Lower leg skin (tissue), 4 donors: ENCODE measurements around the gene DOCK3. TPM values are rescaled to one million over a fixed set of nuclear protein-coding genes. Genes with fewer than 3 reads are reported as not detected.
"Not testable (repeated sequence)": the region's sequence is repeated elsewhere in the genome, so short reads cannot be mapped to it uniquely, and the experiment has no call there.

Experiments
- DNase-seq, 2 donors: peaks; one replicate each; pipeline ENCODE4 v3.0.0-alpha.2; 2019; ENCODE audit warnings: low spot score in 2 of 2
- H3K4me3 ChIP-seq: fragments of 200-600 bp; sonication (generic); 2 replicates; pipeline ENCODE4 v1.5.1; 2017; ENCODE audit warnings: mild to moderate bottlenecking, low read depth; ENCODE audit not compliant: poor library complexity, severe bottlenecking
- CTCF ChIP-seq, 3 donors: fragments of 450-650 bp; IDR thresholded peaks; one replicate each; pipeline ENCODE4 v1.5.1; 2016; ENCODE audit warnings: antibody characterized with exemption in 3 of 3, mild to moderate bottlenecking in 3 of 3, moderate library complexity in 2 of 3
- POLR2A ChIP-seq, 2 donors: fragments of 450-650 bp; IDR thresholded peaks; one replicate each; pipeline ENCODE4 v1.6.1; 2016 to 2017; ENCODE audit warnings: antibody characterized with exemption in 2 of 2, mild to moderate bottlenecking in 1 of 2, moderate library complexity in 1 of 2
- WGBS, 2 donors: methylation state at CpG; one replicate each; pipeline ENCODE4 v1.1.5; 2018; 5-methylcytosine and 5-hydroxymethylcytosine counted together
- intact Hi-C: fragments of 100-400 bp; cut with DNase I; formaldehyde crosslinking; loops from one replicate; pipeline ENCODE4 v1.15.0; 2023; ENCODE audit warnings: low total_unique reads
- total RNA-seq, 4 donors: library from RNA; depleted of rRNA; stranded (reverse); fragments of >200 nt; gene quantifications; one replicate each; pipeline ENCODE4 v1.1.0, GENCODE V29; 2016

DOCK3 gene
- total RNA-seq, 4 donors from 2014 or later = 2.0 to 4.5 (median 3.0) TPM

GRCh38 chr3:51386852-51387229 lies 712.1 kb downstream of the DOCK3 start:
- intact Hi-C loops = loop anchor here (5.0 to 10.0 kb wide), 2 partner anchors 298 to 770 kb away; partner anchors contain the start of gene MAPKAPK3
- 82 to 93% methylated on average over 5 of the region's 5 CpGs for WGBS, 2 donors

GRCh38 chr3:51387281-51387680 lies 712.6 kb downstream of the DOCK3 start:
- intact Hi-C loops = loop anchor here (5.0 to 10.0 kb wide), 2 partner anchors 298 to 770 kb away; partner anchors contain the start of gene MAPKAPK3
- peak in 1 of 2 donors; percentile 10 for DNase-seq
- 66 to 72% methylated on average over 6 of the region's 6 CpGs for WGBS, 2 donors
- not testable (repeated sequence) for H3K4me3 ChIP-seq

More at GRCh38 chr3:51386852-51387229, 712.1 kb downstream of the DOCK3 start:
- H3K4me3 ChIP-seq = no peak overlapping the region
- TF ChIP-seq POLR2A (IDR thresholded peaks at IDR 0.05) = no peak
- no peak for TF ChIP-seq CTCF (IDR thresholded peaks at IDR 0.05)
- DNase-seq = peak; percentile 11 to 81

DNA sequence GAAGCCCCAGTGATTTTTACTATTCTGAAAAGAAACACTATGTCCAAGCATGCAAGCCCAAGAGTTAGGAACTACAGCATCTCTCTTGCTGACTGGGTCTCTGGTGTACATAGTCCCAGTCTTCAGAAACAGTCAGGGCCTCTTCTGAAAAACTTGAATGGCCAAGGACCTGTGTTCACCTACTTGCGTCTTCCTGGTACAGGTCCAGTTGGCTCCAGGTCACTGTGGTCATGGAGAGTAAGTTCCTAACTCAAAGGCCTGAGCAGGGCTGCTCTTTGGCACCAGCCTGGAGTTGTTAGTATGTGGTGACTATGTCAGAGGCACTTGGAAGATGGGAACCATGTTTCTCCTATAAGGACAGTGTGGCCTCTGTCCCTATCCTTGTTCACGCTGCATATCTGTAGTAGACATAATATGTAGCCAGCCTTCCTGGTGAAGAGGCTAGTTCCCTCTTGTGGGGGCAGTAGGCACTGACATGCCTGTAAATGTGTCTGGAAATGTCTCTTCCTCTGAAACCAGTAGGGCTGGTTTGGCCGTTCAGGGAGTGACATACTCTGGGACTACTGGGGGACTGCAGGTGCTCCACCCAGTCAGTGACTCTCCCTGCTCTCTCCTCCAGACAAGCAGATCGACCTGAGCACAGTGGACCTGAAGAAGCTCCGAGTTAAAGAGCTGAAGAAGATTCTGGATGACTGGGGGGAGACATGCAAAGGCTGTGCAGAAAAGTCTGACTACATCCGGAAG lies 713.7 kb downstream of the DOCK3 start:
- peak; percentile 37 to 80 for DNase-seq
- WGBS, 2 donors = 44 to 52% methylated on average over 6 of the region's 6 CpGs
- H3K4me3 ChIP-seq = no peak overlapping the region
- TF ChIP-seq POLR2A (IDR thresholded peaks at IDR 0.05) (no peak), CTCF (IDR thresholded peaks at IDR 0.05) (no peak)
- intact Hi-C loops = loop anchor here (5.0 to 10.0 kb wide), 2 partner anchors 296 to 771 kb away; partner anchors contain the start of gene MAPKAPK3

DNA sequence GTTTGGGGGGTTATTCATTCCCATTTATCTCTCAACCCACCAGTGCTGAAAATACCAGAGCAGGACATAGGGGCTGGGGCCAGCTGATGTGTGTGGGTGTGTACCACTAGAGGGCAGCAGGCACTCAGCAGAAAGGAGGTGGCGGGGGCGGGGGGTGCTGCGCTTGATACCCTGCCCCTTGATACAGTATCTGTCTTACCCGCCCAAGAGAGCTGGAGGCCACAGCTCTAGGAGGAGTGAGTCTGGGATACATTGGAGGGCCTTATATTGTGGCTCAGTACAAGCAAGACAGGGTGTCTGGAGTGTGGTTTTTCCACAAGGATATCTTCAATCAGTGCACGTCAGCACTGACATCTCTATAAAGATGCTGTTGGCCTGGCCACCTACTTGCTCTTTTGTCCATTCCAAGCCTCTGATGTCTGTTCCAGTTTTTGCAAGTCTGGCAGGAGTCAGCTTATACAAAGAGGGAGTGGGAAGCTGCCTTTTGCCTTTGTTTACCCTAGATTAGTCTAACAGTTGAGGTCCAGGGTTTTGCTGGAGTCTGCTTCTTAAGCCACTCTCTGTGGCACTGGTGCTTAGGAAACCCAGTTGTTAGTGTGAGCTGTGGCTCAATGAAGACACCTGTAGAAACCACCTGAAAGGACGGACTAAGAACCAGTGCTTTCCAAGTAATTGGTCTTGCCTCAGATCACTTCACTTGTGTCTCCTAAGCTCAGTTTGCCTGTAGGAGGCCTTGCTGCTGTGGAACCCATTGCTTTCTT lies 714.9 kb downstream of the DOCK3 start:
- 43 to 63% methylated on average over 6 of the region's 6 CpGs for WGBS, 2 donors
- intact Hi-C loops = loop anchor here (5.0 to 10.0 kb wide), 3 partner anchors 95 to 772 kb away; partner anchors contain the start of gene MAPKAPK3
- H3K4me3 ChIP-seq = no peak overlapping the region
- TF ChIP-seq POLR2A (IDR thresholded peaks at IDR 0.05) = no peak
- TF ChIP-seq CTCF (IDR thresholded peaks at IDR 0.05) = no peak
- peak; percentile 37 to 83 for DNase-seq

DNA sequence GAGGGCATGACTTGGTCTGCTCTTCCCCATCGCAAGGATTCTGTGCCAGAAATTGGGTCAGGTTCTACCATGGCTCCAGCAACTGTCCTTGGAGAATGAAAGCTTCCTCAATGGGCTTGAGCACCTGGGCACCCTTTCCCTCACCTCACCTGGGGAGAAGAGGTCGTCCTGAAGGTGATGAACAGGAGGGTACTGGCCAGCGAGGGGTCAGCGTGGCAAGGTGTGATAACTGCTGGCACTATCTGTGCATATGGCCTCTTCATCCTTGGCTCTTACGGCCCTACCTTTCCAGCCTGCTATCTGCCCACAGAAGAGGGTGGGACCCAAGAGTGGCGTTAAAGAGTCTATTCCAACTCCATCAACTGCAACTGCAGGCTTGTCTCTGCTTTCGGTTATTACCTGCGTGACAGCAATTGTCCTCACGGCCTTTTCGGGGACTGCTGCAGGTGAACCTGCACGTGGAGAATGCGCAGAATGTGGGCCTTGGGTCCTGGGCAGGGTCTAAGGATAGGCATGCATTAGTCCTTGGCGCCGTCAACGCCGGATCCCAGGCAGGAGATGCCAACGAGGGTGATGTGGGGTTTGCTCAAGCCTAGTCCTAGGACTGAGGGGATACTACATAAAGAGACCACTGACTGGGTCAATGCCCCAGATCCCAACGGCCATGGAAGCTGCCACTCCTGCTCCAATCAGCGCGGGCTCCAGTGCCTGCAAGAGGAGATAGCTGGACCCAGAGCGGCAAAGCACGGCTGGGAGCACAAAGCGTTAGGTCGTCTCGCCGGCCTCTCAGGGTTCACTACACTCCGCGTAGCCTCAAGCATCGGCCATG lies 715.7 kb downstream of the DOCK3 start:
- no peak overlapping the region for H3K4me3 ChIP-seq
- WGBS, 2 donors = 34 to 62% methylated on average over 19 to 28 of the region's 29 CpGs
- DNase-seq = peak in 1 of 2 donors; percentile 68
- intact Hi-C loops = loop anchor here (10.0 kb wide), 1 partner anchor 94 kb away; no protein-coding TSS in a partner anchor
- TF ChIP-seq POLR2A (IDR thresholded peaks at IDR 0.05) (no peak), CTCF (IDR thresholded peaks at IDR 0.05) (peak in 1 of 3 donors; percentile 10)
